ENCODE data around the gene CCDC122.

CCDC122 gene

DNA sequence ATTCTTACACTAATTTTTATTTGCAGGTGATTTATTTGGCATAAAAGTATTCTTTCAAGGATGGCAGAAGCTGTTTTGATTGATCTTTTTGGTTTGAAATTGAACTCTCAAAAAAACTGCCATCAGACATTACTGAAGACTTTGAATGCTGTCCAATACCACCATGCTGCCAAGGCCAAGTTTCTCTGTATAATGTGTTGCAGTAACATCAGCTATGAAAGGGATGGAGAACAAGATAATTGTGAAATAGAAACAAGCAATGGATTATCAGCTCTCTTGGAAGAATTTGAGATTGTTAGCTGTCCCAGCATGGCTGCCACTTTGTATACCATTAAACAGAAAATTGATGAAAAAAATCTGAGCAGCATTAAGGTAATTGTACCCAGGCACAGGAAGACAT is 1.4 kb upstream of the CCDC122 start:
- H3K27me3 Mint-ChIP-seq (ENCODE audit: low read depth, poor library complexity), result peaks cover 22% of the 10 kb centered on the region
- TF ChIP-seq, protein P1, sequence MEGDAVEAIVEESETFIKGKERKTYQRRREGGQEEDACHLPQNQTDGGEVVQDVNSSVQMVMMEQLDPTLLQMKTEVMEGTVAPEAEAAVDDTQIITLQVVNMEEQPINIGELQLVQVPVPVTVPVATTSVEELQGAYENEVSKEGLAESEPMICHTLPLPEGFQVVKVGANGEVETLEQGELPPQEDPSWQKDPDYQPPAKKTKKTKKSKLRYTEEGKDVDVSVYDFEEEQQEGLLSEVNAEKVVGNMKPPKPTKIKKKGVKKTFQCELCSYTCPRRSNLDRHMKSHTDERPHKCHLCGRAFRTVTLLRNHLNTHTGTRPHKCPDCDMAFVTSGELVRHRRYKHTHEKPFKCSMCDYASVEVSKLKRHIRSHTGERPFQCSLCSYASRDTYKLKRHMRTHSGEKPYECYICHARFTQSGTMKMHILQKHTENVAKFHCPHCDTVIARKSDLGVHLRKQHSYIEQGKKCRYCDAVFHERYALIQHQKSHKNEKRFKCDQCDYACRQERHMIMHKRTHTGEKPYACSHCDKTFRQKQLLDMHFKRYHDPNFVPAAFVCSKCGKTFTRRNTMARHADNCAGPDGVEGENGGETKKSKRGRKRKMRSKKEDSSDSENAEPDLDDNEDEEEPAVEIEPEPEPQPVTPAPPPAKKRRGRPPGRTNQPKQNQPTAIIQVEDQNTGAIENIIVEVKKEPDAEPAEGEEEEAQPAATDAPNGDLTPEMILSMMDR (IDR thresholded peaks at IDR 0.05), result no peak
- H3K4me1 Mint-ChIP-seq, result peaks cover 24% of the 10 kb centered on the region
- peak overlapping the region; percentile 84 for H3K4me3 Mint-ChIP-seq
- H3K27ac Mint-ChIP-seq, result no peak overlapping the region
- H3K36me3 Mint-ChIP-seq (ENCODE audit: low read depth), result no peaks in the 10 kb centered on the region
- no peaks in the 10 kb centered on the region for H3K9me3 Mint-ChIP-seq
- DNase-seq, result no peak

DNA sequence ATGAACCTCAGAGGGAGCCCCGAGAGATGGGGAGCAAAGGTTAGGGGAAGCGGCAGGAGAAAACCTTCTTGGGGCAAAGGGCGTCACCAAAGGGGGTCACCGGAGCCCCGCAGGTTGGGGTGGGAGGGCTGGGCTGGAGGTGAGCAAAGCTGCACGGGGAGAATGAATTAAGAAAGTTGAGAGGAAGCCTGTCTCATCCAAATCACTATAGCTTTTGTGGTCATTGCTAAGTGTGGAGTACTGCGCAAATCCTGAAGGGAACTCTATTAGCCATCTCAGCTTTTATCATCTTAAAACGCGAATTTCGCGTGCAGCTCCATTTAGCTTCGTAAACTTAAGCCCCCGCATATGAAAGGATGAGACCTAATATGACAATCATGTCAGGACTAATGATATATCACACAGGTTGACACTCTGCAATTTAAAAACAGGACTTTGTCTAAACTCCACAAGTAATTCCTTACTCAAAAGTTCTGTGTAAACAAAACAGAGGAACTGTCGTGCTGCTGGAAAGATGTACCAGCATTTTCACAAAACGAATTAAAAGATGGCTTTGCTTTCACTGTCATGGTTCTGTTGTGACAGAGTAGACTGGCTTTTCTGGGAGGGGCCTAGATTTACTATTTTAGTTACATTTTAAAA is 795 bp upstream of the CCDC122 start:
- Mint-ChIP-seq H3K4me1 (peaks cover 24% of the 10 kb centered on the region), H3K27me3 (ENCODE audit: low read depth, poor library complexity) (peaks cover 22% of the 10 kb centered on the region), H3K27ac (no peak overlapping the region), H3K4me3 (peak overlapping the region; percentile 84), H3K36me3 (ENCODE audit: low read depth) (no peaks in the 10 kb centered on the region), H3K9me3 (no peaks in the 10 kb centered on the region)
- no peak for DNase-seq
- TF ChIP-seq, protein P1 (IDR thresholded peaks at IDR 0.05), result no peak

DNA sequence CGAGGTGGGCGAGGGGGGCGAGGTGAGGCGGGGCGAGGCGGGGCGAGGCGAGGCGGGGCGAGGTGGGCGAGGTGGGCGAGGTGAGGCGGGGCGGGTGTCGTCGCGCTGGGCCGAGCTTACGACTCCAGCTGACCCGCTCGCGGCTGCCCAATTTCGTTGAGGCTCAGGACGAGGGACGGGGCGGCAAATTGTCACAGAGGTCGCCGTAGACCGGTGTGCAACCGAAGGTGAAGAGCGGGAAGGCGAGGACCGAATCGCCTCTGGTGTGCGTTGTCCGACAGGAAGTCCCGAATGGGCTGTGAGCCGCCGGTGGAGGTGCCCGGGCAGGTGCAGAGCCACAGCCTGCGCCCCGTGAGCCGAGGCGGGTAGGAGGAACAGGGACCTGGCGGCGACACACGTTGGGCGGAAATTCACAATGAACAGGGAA is 228 bp upstream of the CCDC122 start, which contains the start of gene LACC1:
TSS of gene LACC1 (plus strand) at position 150 of the 427 bp plus-strand sequence. CDS start 1,082 bp downstream, outside the sequence.
- no peak within 1 kb of the TSS for H3K27ac Mint-ChIP-seq
- H3K27me3 Mint-ChIP-seq (ENCODE audit: low read depth, poor library complexity), result peaks cover 22% of the 10 kb centered on the region
- no peaks in the 10 kb centered on the region for H3K9me3 Mint-ChIP-seq
- peak within 1 kb of the TSS; percentile 84 for H3K4me3 Mint-ChIP-seq
- TF ChIP-seq, protein P1 (IDR thresholded peaks at IDR 0.05), result no peak
- no peaks in the 10 kb centered on the region for H3K36me3 Mint-ChIP-seq (ENCODE audit: low read depth)
- DNase-seq, result no peak
- peaks cover 24% of the 10 kb centered on the region for H3K4me1 Mint-ChIP-seq

DNA sequence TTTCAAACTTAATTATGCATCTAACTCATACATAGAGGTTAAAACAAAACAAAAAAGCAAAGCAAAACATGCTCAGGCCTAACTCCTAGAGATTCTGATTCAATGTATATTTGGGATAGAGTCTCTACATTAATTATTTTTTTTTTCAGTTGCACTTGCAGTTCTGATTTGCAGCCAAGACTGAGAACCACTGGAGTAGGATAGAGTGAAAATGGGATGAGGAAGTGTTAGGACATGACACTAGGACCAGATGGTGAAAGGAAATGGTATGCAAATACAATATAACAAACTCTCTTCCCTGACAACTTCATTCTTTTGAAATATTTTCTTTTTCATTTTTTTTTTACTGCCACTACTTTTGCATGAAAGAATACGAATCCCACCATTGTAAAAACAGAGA is 1.8 kb downstream of the CCDC122 start:
- TF ChIP-seq, protein P1 (IDR thresholded peaks at IDR 0.05), result no peak
- no peaks in the 10 kb centered on the region for H3K36me3 Mint-ChIP-seq (ENCODE audit: low read depth)
- no peak for DNase-seq
- no peaks in the 10 kb centered on the region for H3K9me3 Mint-ChIP-seq
- H3K4me3 Mint-ChIP-seq, result peak overlapping the region; percentile 84
- H3K4me1 Mint-ChIP-seq, result peaks cover 24% of the 10 kb centered on the region
- H3K27ac Mint-ChIP-seq, result no peak overlapping the region
- H3K27me3 Mint-ChIP-seq (ENCODE audit: low read depth, poor library complexity), result peaks cover 22% of the 10 kb centered on the region

DNA sequence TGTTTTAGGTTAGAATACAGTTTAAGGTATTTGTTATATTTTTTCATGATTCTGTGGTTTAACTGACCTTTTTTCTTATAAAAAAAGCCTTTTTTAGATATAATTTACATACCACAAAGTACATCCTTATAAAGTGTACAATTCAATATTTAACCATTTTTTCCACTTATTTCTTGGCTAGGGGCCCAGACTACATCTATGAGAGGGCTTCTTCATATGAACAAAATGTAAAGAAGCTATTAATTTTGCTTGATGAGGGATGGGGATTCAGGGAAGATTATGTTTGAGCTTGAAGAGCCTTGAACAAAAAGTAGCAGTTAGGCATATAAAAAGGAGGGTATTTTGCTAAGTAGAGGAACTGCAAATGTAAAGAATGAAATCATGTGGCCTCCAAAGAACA is 2.2 kb downstream of the CCDC122 start:
- Mint-ChIP-seq H3K4me3 (no peak overlapping the region), H3K27ac (no peak overlapping the region), H3K36me3 (ENCODE audit: low read depth) (no peaks in the 10 kb centered on the region), H3K27me3 (ENCODE audit: low read depth, poor library complexity) (peaks cover 22% of the 10 kb centered on the region), H3K9me3 (no peaks in the 10 kb centered on the region), H3K4me1 (peaks cover 24% of the 10 kb centered on the region)
- TF ChIP-seq, protein P1 (IDR thresholded peaks at IDR 0.05), result no peak
- DNase-seq, result no peak

DNA sequence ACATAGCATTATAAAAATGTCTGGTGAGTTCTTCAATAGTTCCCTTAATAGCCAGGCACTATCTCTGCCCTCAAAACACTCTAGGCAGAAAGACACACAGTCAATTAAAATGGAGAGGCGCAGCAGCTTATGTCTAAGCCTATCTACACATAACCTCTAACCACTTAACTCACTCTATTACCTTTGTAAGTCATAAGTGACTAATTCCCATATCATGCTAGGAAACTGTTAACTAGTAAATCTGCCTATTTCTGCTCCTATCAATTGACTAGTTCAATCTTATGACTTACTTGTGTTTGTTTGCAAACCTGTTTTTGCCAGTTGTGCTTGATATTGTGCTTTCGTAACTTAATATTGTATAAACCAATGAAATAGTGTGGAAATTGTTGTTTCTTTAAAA is 3.2 kb downstream of the CCDC122 start:
- no peaks in the 10 kb centered on the region for H3K9me3 Mint-ChIP-seq
- H3K36me3 Mint-ChIP-seq (ENCODE audit: low read depth), result no peaks in the 10 kb centered on the region
- H3K27ac Mint-ChIP-seq, result no peak overlapping the region
- TF ChIP-seq, protein P1 (IDR thresholded peaks at IDR 0.05), result no peak
- peaks cover 24% of the 10 kb centered on the region for H3K4me1 Mint-ChIP-seq
- no peak overlapping the region for H3K4me3 Mint-ChIP-seq
- peaks cover 16% of the 10 kb centered on the region for H3K27me3 Mint-ChIP-seq (ENCODE audit: low read depth, poor library complexity)
- DNase-seq, result no peak
